Peyer's patch (tissue), 4 donors: ENCODE data around the gene AFG1L.
"Not testable (repeated sequence)": the region's sequence is repeated elsewhere in the genome, so short reads cannot be mapped to it uniquely, and the experiment has no call there.

Experiments used
- POLR2A ChIP-seq, 2 donors: fragments of 450-650 bp; IDR thresholded peaks; one replicate each; pipeline ENCODE4 v1.5.1; 2017; ENCODE audit warnings: antibody characterized with exemption in 2 of 2, mild to moderate bottlenecking in 2 of 2, moderate library complexity in 2 of 2
- TF ChIP-seq, protein P1 (sequence below), 6 experiments: fragments of 450-650 bp in 4 of 6; fragments of 200-600 bp in 2 of 6; sonication (generic) in 1 of 6; IDR thresholded peaks; one replicate each; pipeline ENCODE4 v1.5.1; 2017 to 2019; ENCODE audit warnings: antibody characterized with exemption in 6 of 6, mild to moderate bottlenecking in 3 of 6, moderate library complexity in 1 of 6

DNA sequence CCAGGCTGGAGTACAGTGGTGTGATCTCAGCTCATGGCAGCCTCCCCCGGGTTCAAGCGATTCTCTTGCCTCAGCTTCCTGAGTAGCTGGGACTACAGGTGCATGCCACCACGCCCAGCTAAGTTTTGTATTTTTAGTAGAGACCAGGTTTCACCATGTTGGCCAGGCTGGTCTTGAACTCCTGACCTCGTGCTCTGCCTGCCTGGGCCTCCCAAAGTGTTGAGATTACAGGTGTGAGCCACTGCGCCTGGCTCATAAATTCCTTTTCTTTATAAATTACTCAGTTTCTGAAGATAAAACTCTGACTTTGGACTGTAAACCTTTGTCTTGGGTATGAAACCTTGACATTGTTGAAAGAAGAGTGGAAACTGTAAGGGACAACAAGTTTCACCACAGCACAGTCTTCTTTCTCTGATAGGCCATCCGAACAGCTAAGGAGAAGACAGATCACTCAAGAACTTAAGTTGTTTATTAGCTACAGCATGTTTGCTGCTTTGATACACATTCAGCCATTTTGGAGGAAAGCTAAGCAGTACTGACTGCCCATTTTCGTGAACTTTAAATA, 35.4 kb downstream of the AFG1L start:
- TF ChIP-seq, protein P1, sequence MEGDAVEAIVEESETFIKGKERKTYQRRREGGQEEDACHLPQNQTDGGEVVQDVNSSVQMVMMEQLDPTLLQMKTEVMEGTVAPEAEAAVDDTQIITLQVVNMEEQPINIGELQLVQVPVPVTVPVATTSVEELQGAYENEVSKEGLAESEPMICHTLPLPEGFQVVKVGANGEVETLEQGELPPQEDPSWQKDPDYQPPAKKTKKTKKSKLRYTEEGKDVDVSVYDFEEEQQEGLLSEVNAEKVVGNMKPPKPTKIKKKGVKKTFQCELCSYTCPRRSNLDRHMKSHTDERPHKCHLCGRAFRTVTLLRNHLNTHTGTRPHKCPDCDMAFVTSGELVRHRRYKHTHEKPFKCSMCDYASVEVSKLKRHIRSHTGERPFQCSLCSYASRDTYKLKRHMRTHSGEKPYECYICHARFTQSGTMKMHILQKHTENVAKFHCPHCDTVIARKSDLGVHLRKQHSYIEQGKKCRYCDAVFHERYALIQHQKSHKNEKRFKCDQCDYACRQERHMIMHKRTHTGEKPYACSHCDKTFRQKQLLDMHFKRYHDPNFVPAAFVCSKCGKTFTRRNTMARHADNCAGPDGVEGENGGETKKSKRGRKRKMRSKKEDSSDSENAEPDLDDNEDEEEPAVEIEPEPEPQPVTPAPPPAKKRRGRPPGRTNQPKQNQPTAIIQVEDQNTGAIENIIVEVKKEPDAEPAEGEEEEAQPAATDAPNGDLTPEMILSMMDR (IDR thresholded peaks at IDR 0.05) = not testable (repeated sequence)
- TF ChIP-seq POLR2A (IDR thresholded peaks at IDR 0.05) = not testable (repeated sequence)
